Tibial artery (tissue), 4 donors: ENCODE measurements around the gene DPH2.

Source experiments
- DNase-seq, 2 donors: peaks; one replicate each; pipeline ENCODE4 v3.0.0-alpha.2; 2019
- H3K27ac ChIP-seq, 2 donors: fragments of 200-600 bp; sonication (generic) in 1 of 2; 1 replicate in 1 of 2; 2 replicates in 1 of 2; pipeline ENCODE4 v1.5.1; 2018 to 2019; ENCODE audit warnings: mild to moderate bottlenecking in 1 of 2
- H3K27me3 ChIP-seq, 2 donors: fragments of 200-600 bp; sonication (generic) in 1 of 2; one replicate each; pipeline versions ENCODE4 v1.5.1 to v1.6.0; 2016 to 2019
- H3K36me3 ChIP-seq, 3 donors: fragments of 200-600 bp; sonication (generic) in 2 of 3; one replicate each; pipeline ENCODE4 v1.5.1; 2016 to 2019; ENCODE audit warnings: mild to moderate bottlenecking in 2 of 3
- H3K4me1 ChIP-seq, 4 donors: fragments of 200-600 bp; sonication (generic) in 2 of 4; 1 replicate in 3 of 4; 2 replicates in 1 of 4; pipeline ENCODE4 v1.5.1; 2016 to 2019
- H3K4me3 ChIP-seq, 2 donors: fragments of 200-600 bp; sonication (generic) in 1 of 2; 1 replicate in 1 of 2; 2 replicates in 1 of 2; pipeline ENCODE4 v1.5.1; 2018 to 2019; ENCODE audit warnings: mild to moderate bottlenecking in 2 of 2
- H3K9me3 ChIP-seq, 3 donors: fragments of 200-600 bp; sonication (generic) in 1 of 3; one replicate each; pipeline ENCODE4 v1.5.1; 2016 to 2019
- intact Hi-C: fragments of 100-400 bp; cut with DNase I; formaldehyde crosslinking; loops from one replicate; pipeline ENCODE4 v1.15.0; 2023; ENCODE audit warnings: low total_unique reads
- TF ChIP-seq, protein P1 (sequence below), 2 experiments: fragments of 200-600 bp in 1 of 2; fragments of 450-650 bp in 1 of 2; IDR thresholded peaks; one replicate each; pipeline ENCODE4 v1.5.1; 2017 to 2019; ENCODE audit warnings: antibody characterized with exemption in 2 of 2, mild to moderate bottlenecking in 1 of 2, moderate library complexity in 1 of 2

The DPH2 gene

DNA sequence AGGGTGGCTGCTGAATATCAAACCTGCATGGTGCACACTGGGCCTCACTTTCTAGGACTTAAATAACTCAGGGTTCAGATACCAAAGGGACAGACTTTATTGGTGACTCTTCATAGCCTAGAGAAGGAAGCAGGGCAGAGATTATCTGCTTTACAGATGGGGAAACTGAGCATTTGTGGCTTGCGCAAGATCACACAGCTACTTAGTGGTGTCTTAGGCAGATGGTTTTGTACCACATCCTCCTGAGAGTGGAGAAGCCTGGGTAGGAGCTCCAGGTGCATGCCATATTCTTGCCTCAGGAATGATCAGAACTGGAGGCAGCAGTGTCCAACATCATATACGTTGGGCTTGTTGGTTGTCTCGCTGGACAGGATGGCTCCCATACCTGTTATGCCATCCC, 6.8 kb upstream of the DPH2 start:
- Histone ChIP-seq H3K4me3 (no peak overlapping the region), H3K27me3 (no peaks in the 10 kb centered on the region), H3K9me3 (no peaks in the 10 kb centered on the region), H3K4me1 (no peaks in the 10 kb centered on the region), H3K36me3 (peaks cover 17 to 93% (median 76%) of the 10 kb centered on the region in 3 donors), H3K27ac (no peak overlapping the region)
- DNase-seq, result no peak
- TF ChIP-seq, protein P1, sequence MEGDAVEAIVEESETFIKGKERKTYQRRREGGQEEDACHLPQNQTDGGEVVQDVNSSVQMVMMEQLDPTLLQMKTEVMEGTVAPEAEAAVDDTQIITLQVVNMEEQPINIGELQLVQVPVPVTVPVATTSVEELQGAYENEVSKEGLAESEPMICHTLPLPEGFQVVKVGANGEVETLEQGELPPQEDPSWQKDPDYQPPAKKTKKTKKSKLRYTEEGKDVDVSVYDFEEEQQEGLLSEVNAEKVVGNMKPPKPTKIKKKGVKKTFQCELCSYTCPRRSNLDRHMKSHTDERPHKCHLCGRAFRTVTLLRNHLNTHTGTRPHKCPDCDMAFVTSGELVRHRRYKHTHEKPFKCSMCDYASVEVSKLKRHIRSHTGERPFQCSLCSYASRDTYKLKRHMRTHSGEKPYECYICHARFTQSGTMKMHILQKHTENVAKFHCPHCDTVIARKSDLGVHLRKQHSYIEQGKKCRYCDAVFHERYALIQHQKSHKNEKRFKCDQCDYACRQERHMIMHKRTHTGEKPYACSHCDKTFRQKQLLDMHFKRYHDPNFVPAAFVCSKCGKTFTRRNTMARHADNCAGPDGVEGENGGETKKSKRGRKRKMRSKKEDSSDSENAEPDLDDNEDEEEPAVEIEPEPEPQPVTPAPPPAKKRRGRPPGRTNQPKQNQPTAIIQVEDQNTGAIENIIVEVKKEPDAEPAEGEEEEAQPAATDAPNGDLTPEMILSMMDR (IDR thresholded peaks at IDR 0.05), result no peak
- intact Hi-C loops, result no loop called here

DNA sequence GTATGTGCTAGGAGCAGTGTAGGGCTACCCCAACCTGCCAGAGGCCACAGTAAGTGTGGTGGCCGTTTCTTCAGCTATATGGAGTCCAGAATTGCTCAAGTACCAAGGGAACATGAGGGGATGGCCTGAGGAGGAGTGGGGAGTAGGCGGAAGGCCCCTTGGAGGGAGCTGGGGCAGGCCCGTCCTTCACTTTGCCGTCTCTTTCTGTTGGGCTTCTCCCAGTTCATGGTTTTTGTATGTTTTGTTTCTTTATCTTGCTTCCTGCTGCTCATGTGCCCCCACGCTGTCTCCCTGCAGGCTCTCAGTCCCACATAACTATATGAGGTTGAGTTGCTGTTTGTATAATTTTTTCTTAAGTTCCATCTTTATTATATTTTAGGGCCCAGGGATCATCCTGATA, 5.9 kb upstream of the DPH2 start:
- Histone ChIP-seq H3K4me3 (no peak overlapping the region), H3K9me3 (no peaks in the 10 kb centered on the region), H3K36me3 (peaks cover 9 to 84% (median 67%) of the 10 kb centered on the region in 3 donors), H3K27ac (no peak overlapping the region), H3K4me1 (no peaks in the 10 kb centered on the region), H3K27me3 (no peaks in the 10 kb centered on the region)
- no peak for DNase-seq
- intact Hi-C loops, result no loop called here
- TF ChIP-seq, protein P1 (IDR thresholded peaks at IDR 0.05), result no peak

DNA sequence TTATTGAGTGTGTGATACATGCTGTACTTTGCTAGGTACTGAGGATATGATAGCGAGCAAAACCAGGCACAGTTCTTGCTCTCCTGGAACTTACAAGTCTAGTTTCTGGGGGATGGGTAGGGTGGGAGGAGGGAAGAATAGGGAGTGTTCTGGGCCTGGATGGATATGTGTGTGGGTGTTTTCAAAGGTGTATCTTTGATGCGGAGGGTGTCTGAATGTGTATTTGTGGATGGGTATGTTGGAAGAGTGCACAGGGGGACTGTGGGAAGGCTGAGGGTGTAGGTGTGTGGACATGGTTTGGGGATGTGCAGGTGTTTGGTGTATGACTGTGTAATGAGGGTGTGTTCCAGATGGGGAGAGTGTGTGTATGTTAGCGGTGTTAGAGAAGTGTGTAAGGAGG, 4.5 kb upstream of the DPH2 start:
- no peak for DNase-seq
- TF ChIP-seq, protein P1 (IDR thresholded peaks at IDR 0.05), result no peak
- Histone ChIP-seq H3K4me1 (peaks cover 0 to 6% (median 3%) of the 10 kb centered on the region in 4 donors), H3K36me3 (peaks cover 0 to 70% (median 53%) of the 10 kb centered on the region in 3 donors), H3K27me3 (no peaks in the 10 kb centered on the region), H3K4me3 (no peak overlapping the region), H3K9me3 (no peaks in the 10 kb centered on the region), H3K27ac (no peak overlapping the region)
- intact Hi-C loops, result no loop called here

DNA sequence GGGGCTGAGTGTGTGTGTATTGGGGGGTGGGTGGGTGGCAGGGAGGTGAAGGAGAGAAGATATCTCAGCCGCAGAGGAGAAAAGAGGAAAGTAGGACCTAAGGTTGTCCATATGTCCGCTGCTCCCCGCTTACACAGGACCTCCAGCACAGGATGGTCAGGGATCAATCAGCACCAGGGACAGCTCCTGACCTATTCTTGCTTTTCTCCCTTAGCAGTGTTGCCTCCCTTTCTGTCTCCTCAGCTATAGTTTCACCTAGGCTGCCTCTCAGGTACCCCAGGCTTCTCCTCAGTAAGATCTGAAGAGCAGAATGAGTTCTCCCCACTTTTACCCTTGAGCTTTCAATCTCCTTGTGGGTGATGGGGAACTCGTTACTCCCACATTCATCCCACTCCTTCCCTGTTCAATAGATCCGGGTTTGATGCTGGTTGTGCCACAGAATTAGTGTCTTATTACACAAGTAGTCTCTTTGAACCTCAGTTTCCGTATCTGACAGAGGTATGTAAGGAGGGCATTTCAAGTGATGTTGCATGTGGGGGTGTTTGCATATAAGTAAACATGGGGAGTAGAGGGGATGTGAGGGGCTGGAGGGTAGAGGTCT, 1.4 kb upstream of the DPH2 start:
- no peak for DNase-seq
- H3K36me3 ChIP-seq, result peaks cover 0 to 53% (median 22%) of the 10 kb centered on the region in 3 donors
- intact Hi-C loops, result no loop called here

DNA sequence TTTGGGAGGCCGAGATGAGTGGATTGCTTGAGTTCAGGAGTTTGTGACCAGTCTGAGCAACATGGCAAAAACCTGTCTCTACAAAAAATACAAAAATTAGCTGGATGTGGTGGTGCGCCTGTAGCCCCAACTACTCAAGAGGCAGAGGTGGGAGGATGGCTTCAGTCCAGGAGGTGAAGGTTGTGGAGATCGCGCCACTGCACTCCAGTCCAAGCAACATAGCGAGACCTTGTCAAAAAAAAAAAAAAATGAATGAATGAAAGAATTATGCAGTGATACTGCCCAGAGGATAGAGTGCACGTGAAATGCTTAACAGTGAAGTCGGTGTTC, 429 bp upstream of the DPH2 start:
- intact Hi-C loops, result no loop called here
- peaks cover 0 to 24% (median 18%) of the 10 kb centered on the region in 4 donors for H3K4me1 ChIP-seq
- peaks cover 0 to 43% (median 17%) of the 10 kb centered on the region in 3 donors for H3K36me3 ChIP-seq
- H3K27me3 ChIP-seq, result no peaks in the 10 kb centered on the region
- TF ChIP-seq, protein P1 (IDR thresholded peaks at IDR 0.05), result peak in 1 of 2 experiments; percentile 40
- H3K4me3 ChIP-seq, result peak overlapping the region; percentile 76 to 91
- H3K27ac ChIP-seq, result no peak overlapping the region
- no peak for DNase-seq
- no peaks in the 10 kb centered on the region for H3K9me3 ChIP-seq

More for the DNA sequence above, 1.4 kb upstream of the DPH2 start:
- no peak overlapping the region for H3K4me3 ChIP-seq
- H3K27me3 ChIP-seq, result no peaks in the 10 kb centered on the region
- H3K9me3 ChIP-seq, result no peaks in the 10 kb centered on the region
- TF ChIP-seq, protein P1 (IDR thresholded peaks at IDR 0.05), result no peak
- H3K27ac ChIP-seq, result no peak overlapping the region
- H3K4me1 ChIP-seq, result peaks cover 0 to 18% (median 14%) of the 10 kb centered on the region in 4 donors
